CD8-positive, alpha-beta memory T cell (primary cell): ENCODE data around the gene HDAC9. TPM values are rescaled to one million over a fixed set of nuclear protein-coding genes. Genes with fewer than 3 reads are reported as not detected.

ENCODE experiments used
- CTCF ChIA-PET: fragments of 350-600 bp; sonication (Branson Sonifier 250); formaldehyde crosslinking; loops from one replicate; lab custom pipeline; 2021; ENCODE audit warnings: antibody characterized with exemption; lab: Charles Lee
- POLR2A ChIA-PET: fragments of 350-600 bp; sonication (Branson Sonifier 250); formaldehyde crosslinking; loops from one replicate; lab custom pipeline; 2021; ENCODE audit warnings: antibody characterized with exemption; lab: Charles Lee
- DNase-seq, 5 donors: peaks; one replicate each; pipeline versions ENCODE4 v3.0.0 to v3.0.0-alpha.2; 2020 to 2022; ENCODE audit warnings: mixed read lengths in 1 of 5
- H3K27ac ChIP-seq: one replicate; pipeline ENCODE4 v1.7.0; 2013; ENCODE audit warnings: low read depth, mild to moderate bottlenecking, low read length, moderate library complexity
- H3K27me3 ChIP-seq: 2 replicates; pipeline ENCODE4 v1.7.0; 2013; ENCODE audit warnings: low read length, mild to moderate bottlenecking; ENCODE audit not compliant: insufficient read depth, poor library complexity, severe bottlenecking
- H3K36me3 ChIP-seq: 2 replicates; pipeline ENCODE4 v1.7.0; 2013; ENCODE audit warnings: mild to moderate bottlenecking, low read length, moderate library complexity; ENCODE audit not compliant: insufficient read depth
- H3K4me1 ChIP-seq: 2 replicates; pipeline ENCODE4 v1.7.0; 2013; ENCODE audit warnings: mild to moderate bottlenecking, low read length, moderate library complexity; ENCODE audit not compliant: insufficient read depth
- H3K4me3 ChIP-seq: 2 replicates; pipeline ENCODE4 v1.7.0; 2013; ENCODE audit warnings: mild to moderate bottlenecking, low read length
- H3K9me3 ChIP-seq: 2 replicates; pipeline ENCODE4 v1.7.0; 2013; ENCODE audit warnings: mild to moderate bottlenecking, low read length
- H3K27ac Mint-ChIP-seq, 8 donors: one replicate each; pipeline ENCODE4 v1.8.0; 2020 to 2021; ENCODE audit warnings: mixed read lengths in 8 of 8, mild to moderate bottlenecking in 6 of 8, inconsistent platforms in 3 of 8, moderate library complexity in 3 of 8
- H3K27me3 Mint-ChIP-seq, 2 donors: one replicate each; pipeline ENCODE4 v1.8.0; 2020 to 2021; ENCODE audit warnings: mixed read lengths in 2 of 2, mild to moderate bottlenecking in 1 of 2, moderate library complexity in 1 of 2
- H3K36me3 Mint-ChIP-seq, 3 donors: one replicate each; pipeline ENCODE4 v1.8.0; 2020 to 2021; ENCODE audit warnings: mixed read lengths in 3 of 3, inconsistent platforms in 1 of 3, mild to moderate bottlenecking in 1 of 3
- H3K4me1 Mint-ChIP-seq, 3 donors: one replicate each; pipeline ENCODE4 v1.8.0; 2020 to 2021; ENCODE audit warnings: mixed read lengths in 3 of 3, inconsistent platforms in 1 of 3, mild to moderate bottlenecking in 1 of 3
- H3K4me3 Mint-ChIP-seq, 7 donors: one replicate each; pipeline ENCODE4 v1.8.0; 2020 to 2021; ENCODE audit warnings: mixed read lengths in 7 of 7, mild to moderate bottlenecking in 6 of 7, moderate library complexity in 4 of 7, inconsistent platforms in 2 of 7
- H3K9me3 Mint-ChIP-seq, 5 donors: one replicate each; pipeline ENCODE4 v1.8.0; 2020 to 2022; ENCODE audit warnings: mixed read lengths in 5 of 5, mild to moderate bottlenecking in 3 of 5, moderate library complexity in 2 of 5, inconsistent platforms in 1 of 5
- polyA plus RNA-seq: library from polyadenylated mRNA; unstranded; fragments of 300-500 nt; fragmentation: Illumina TruSeq; gene quantifications from one replicate; pipeline ENCODE4 v1.2.3, GENCODE V29; 2021
- total RNA-seq, 2 experiments: library from RNA; stranded (reverse); gene quantifications; one replicate each; pipeline ENCODE4 v1.2.3, GENCODE V29; 2021

HDAC9 gene
- total and polyA plus RNA-seq, 3 experiments from 2014 or later: 2.5 to 5.0 (median 3.2) TPM

- H3K4me1 ChIP-seq: no peaks in the 10 kb centered on the region
- H3K27me3 Mint-ChIP-seq: no peaks in the 10 kb centered on the region
- H3K27ac Mint-ChIP-seq: no peak overlapping the region
- H3K4me3 Mint-ChIP-seq: no peak overlapping the region
- no peaks in the 10 kb centered on the region for H3K36me3 Mint-ChIP-seq
- no peaks in the 10 kb centered on the region for H3K36me3 ChIP-seq
- no peaks in the 10 kb centered on the region for H3K4me1 Mint-ChIP-seq
- POLR2A ChIA-PET: no interaction called here
- no peak overlapping the region for H3K4me3 ChIP-seq
- peaks cover 0 to 20% (median 2%) of the 10 kb centered on the region in 5 donors for H3K9me3 Mint-ChIP-seq
- DNase-seq: no peak
- H3K9me3 ChIP-seq: no peaks in the 10 kb centered on the region
- CTCF ChIA-PET: no interaction called here
- no peak overlapping the region for H3K27ac ChIP-seq
- no peaks in the 10 kb centered on the region for H3K27me3 ChIP-seq
Observed at GRCh38 chr7:19009241-19009935, 513.8 kb downstream of the HDAC9 start.

- Mint-ChIP-seq H3K27ac (no peak overlapping the region), H3K4me1 (no peaks in the 10 kb centered on the region), H3K36me3 (no peaks in the 10 kb centered on the region), H3K4me3 (no peak overlapping the region), H3K9me3 (peaks cover 0 to 20% (median 4%) of the 10 kb centered on the region in 5 donors), H3K27me3 (no peaks in the 10 kb centered on the region)
- no peak overlapping the region for H3K4me3 ChIP-seq
- DNase-seq: no peak
- no peak overlapping the region for H3K27ac ChIP-seq
- H3K27me3 ChIP-seq: no peaks in the 10 kb centered on the region
- no peaks in the 10 kb centered on the region for H3K9me3 ChIP-seq
- no peaks in the 10 kb centered on the region for H3K36me3 ChIP-seq
- ChIA-PET CTCF (no interaction called here), POLR2A (no interaction called here)
- H3K4me1 ChIP-seq: no peaks in the 10 kb centered on the region
Observed at GRCh38 chr7:19009936-19010280, 514.4 kb downstream of the HDAC9 start.

- H3K4me3 Mint-ChIP-seq: no peak overlapping the region
- no peaks in the 10 kb centered on the region for H3K4me1 ChIP-seq
- no peaks in the 10 kb centered on the region for H3K9me3 ChIP-seq
- no peaks in the 10 kb centered on the region for H3K27me3 ChIP-seq
- H3K4me3 ChIP-seq: no peak overlapping the region
- no peaks in the 10 kb centered on the region for H3K27me3 Mint-ChIP-seq
- no peaks in the 10 kb centered on the region for H3K4me1 Mint-ChIP-seq
- H3K9me3 Mint-ChIP-seq: peaks cover 0 to 28% (median 7%) of the 10 kb centered on the region in 5 donors
- ChIA-PET CTCF (no interaction called here), POLR2A (no interaction called here)
- DNase-seq: no peak
- H3K27ac ChIP-seq: no peak overlapping the region
- H3K36me3 ChIP-seq: no peaks in the 10 kb centered on the region
- no peak overlapping the region for H3K27ac Mint-ChIP-seq
- no peaks in the 10 kb centered on the region for H3K36me3 Mint-ChIP-seq
Observed at GRCh38 chr7:19011212-19011611, 515.7 kb downstream of the HDAC9 start.

- H3K4me3 ChIP-seq: no peak overlapping the region
- no peak overlapping the region for H3K4me3 Mint-ChIP-seq
- POLR2A ChIA-PET: no interaction called here
- H3K27ac ChIP-seq: no peak overlapping the region
- H3K9me3 ChIP-seq: no peaks in the 10 kb centered on the region
- no peaks in the 10 kb centered on the region for H3K27me3 ChIP-seq
- no peaks in the 10 kb centered on the region for H3K4me1 ChIP-seq
- no peak for DNase-seq
- H3K9me3 Mint-ChIP-seq: peaks cover 4 to 30% (median 13%) of the 10 kb centered on the region in 5 donors
- no peak overlapping the region for H3K27ac Mint-ChIP-seq
- H3K36me3 Mint-ChIP-seq: no peaks in the 10 kb centered on the region
- H3K27me3 Mint-ChIP-seq: no peaks in the 10 kb centered on the region
- CTCF ChIA-PET: no interaction called here
- H3K4me1 Mint-ChIP-seq: no peaks in the 10 kb centered on the region
- no peaks in the 10 kb centered on the region for H3K36me3 ChIP-seq
Observed at GRCh38 chr7:19015098-19015497, 519.5 kb downstream of the HDAC9 start.

GRCh38 chr7:19016140-19016539 lies 520.6 kb downstream of the HDAC9 start:
- Histone ChIP-seq H3K4me1 (no peaks in the 10 kb centered on the region), H3K36me3 (no peaks in the 10 kb centered on the region), H3K4me3 (no peak overlapping the region), H3K9me3 (no peaks in the 10 kb centered on the region), H3K27me3 (no peaks in the 10 kb centered on the region), H3K27ac (no peak overlapping the region)
- no peak overlapping the region for H3K4me3 Mint-ChIP-seq
- H3K4me1 Mint-ChIP-seq: no peaks in the 10 kb centered on the region
- DNase-seq: no peak
- H3K27ac Mint-ChIP-seq: no peak overlapping the region
- ChIA-PET CTCF (no interaction called here), POLR2A (no interaction called here)
- H3K36me3 Mint-ChIP-seq: no peaks in the 10 kb centered on the region
- H3K9me3 Mint-ChIP-seq: peaks cover 4 to 30% (median 13%) of the 10 kb centered on the region in 5 donors
- H3K27me3 Mint-ChIP-seq: no peaks in the 10 kb centered on the region

- no peaks in the 10 kb centered on the region for H3K4me1 Mint-ChIP-seq
- H3K9me3 Mint-ChIP-seq: peaks cover 4 to 30% (median 9%) of the 10 kb centered on the region in 5 donors
- H3K36me3 Mint-ChIP-seq: no peaks in the 10 kb centered on the region
- H3K9me3 ChIP-seq: no peaks in the 10 kb centered on the region
- H3K4me3 ChIP-seq: no peak overlapping the region
- no peaks in the 10 kb centered on the region for H3K4me1 ChIP-seq
- no peaks in the 10 kb centered on the region for H3K27me3 Mint-ChIP-seq
- no peaks in the 10 kb centered on the region for H3K27me3 ChIP-seq
- no peaks in the 10 kb centered on the region for H3K36me3 ChIP-seq
- H3K27ac ChIP-seq: no peak overlapping the region
- H3K27ac Mint-ChIP-seq: no peak overlapping the region
- ChIA-PET CTCF (interaction anchor here (0.7 kb wide), 1 partner anchor 542 kb away, joined by 3 read pairs; no protein-coding TSS in a partner anchor), POLR2A (no interaction called here)
- H3K4me3 Mint-ChIP-seq: no peak overlapping the region
- DNase-seq: no peak
Observed at GRCh38 chr7:19017374-19017773, 521.8 kb downstream of the HDAC9 start.

- H3K27ac ChIP-seq: no peak overlapping the region
- H3K4me3 ChIP-seq: no peak overlapping the region
- Mint-ChIP-seq H3K36me3 (no peaks in the 10 kb centered on the region), H3K9me3 (peaks cover 5 to 26% (median 9%) of the 10 kb centered on the region in 5 donors), H3K27me3 (no peaks in the 10 kb centered on the region), H3K4me3 (no peak overlapping the region), H3K4me1 (no peaks in the 10 kb centered on the region), H3K27ac (no peak overlapping the region)
- no peak for DNase-seq
- ChIA-PET CTCF (no interaction called here), POLR2A (no interaction called here)
- H3K4me1 ChIP-seq: no peaks in the 10 kb centered on the region
- H3K36me3 ChIP-seq: no peaks in the 10 kb centered on the region
- no peaks in the 10 kb centered on the region for H3K27me3 ChIP-seq
- no peaks in the 10 kb centered on the region for H3K9me3 ChIP-seq
Observed at GRCh38 chr7:19020062-19020461, 524.5 kb downstream of the HDAC9 start.

- no peaks in the 10 kb centered on the region for H3K36me3 ChIP-seq
- H3K27me3 Mint-ChIP-seq: no peaks in the 10 kb centered on the region
- H3K27ac Mint-ChIP-seq: no peak overlapping the region
- no peak overlapping the region for H3K4me3 ChIP-seq
- H3K9me3 ChIP-seq: no peaks in the 10 kb centered on the region
- no peak overlapping the region for H3K4me3 Mint-ChIP-seq
- ChIA-PET POLR2A (no interaction called here), CTCF (no interaction called here)
- no peak overlapping the region for H3K27ac ChIP-seq
- no peaks in the 10 kb centered on the region for H3K27me3 ChIP-seq
- peaks cover 3 to 23% (median 9%) of the 10 kb centered on the region in 5 donors for H3K9me3 Mint-ChIP-seq
- no peaks in the 10 kb centered on the region for H3K36me3 Mint-ChIP-seq
- no peaks in the 10 kb centered on the region for H3K4me1 ChIP-seq
- H3K4me1 Mint-ChIP-seq: no peaks in the 10 kb centered on the region
- DNase-seq: no peak
Observed at GRCh38 chr7:19020711-19021110, 525.2 kb downstream of the HDAC9 start.
